Measurements from ENCODE around the gene NUCKS1.

GRCh38 chr1:205792961-205793673, 43.1 kb upstream of the NUCKS1 start:
- TF ChIP-seq CTCF (IDR thresholded peaks at IDR 0.05) (no peak), EP300 (IDR thresholded peaks at IDR 0.05) (no peak), POLR2AphosphoS5 (IDR thresholded peaks at IDR 0.05) (no peak), POLR2A (IDR thresholded peaks at IDR 0.05) (no peak)
